Measurements from ENCODE around the gene EGFL6.

DNA sequence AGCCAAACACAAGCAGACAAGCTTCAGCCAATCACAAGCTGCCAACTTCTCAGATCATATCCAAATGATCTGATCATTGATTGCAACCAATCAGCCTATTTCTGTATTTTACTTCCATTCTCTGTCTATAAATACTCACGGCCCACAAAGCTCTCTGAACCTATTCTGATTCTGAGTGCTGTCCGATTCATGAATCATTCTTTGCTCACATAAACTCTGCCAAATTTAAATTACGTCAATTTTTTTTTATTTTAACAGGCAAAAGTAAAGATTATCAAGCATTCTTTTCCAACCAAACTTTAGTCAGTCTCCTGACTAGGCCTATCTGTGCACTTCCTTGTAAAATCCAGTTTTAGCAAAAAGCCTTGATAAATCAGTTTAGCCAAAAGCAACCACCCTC lies 81.7 kb downstream of the EGFL6 start:
- TF ChIP-seq, protein P1, sequence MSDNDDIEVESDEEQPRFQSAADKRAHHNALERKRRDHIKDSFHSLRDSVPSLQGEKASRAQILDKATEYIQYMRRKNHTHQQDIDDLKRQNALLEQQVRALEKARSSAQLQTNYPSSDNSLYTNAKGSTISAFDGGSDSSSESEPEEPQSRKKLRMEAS (IDR thresholded peaks at IDR 0.05) = no peak
- TF ChIP-seq, protein P2, sequence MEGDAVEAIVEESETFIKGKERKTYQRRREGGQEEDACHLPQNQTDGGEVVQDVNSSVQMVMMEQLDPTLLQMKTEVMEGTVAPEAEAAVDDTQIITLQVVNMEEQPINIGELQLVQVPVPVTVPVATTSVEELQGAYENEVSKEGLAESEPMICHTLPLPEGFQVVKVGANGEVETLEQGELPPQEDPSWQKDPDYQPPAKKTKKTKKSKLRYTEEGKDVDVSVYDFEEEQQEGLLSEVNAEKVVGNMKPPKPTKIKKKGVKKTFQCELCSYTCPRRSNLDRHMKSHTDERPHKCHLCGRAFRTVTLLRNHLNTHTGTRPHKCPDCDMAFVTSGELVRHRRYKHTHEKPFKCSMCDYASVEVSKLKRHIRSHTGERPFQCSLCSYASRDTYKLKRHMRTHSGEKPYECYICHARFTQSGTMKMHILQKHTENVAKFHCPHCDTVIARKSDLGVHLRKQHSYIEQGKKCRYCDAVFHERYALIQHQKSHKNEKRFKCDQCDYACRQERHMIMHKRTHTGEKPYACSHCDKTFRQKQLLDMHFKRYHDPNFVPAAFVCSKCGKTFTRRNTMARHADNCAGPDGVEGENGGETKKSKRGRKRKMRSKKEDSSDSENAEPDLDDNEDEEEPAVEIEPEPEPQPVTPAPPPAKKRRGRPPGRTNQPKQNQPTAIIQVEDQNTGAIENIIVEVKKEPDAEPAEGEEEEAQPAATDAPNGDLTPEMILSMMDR (IDR thresholded peaks at IDR 0.05; ENCODE audit: low read depth, low read length, missing input control) = no peak
